ENCODE measurements around the gene PGD. TPM values are rescaled to one million over a fixed set of nuclear protein-coding genes. Genes with fewer than 3 reads are reported as not detected.

The PGD gene
- total RNA-seq, 1 donor from 2014 or later: 352 TPM

Other genes with a start within 250 kb of the PGD start
- gene KIF1B, start 188.5 kb upstream of the PGD start, total RNA-seq: 28.0 and 37.8 TPM in 2 replicates
- 11.1 and 13.8 TPM in 2 replicates for gene CENPS, start 31.4 kb downstream of the PGD start, total RNA-seq
- gene CORT, start 51.0 kb downstream of the PGD start, total RNA-seq: 0.13 TPM in 1 of 2 replicates, not detected in the other
- 78.3 and 82.2 TPM in 2 replicates for gene DFFA, start 73.5 kb downstream of the PGD start, total RNA-seq
- gene PEX14, start 75.9 kb downstream of the PGD start, total RNA-seq: 13.3 and 15.4 TPM in 2 replicates

Data from pulmonary artery endothelial cell (primary cell).